Measurements from ENCODE around the gene CDH23. TPM values are rescaled to one million over a fixed set of nuclear protein-coding genes. Genes with fewer than 3 reads are reported as not detected.

Gene CDH23
- total RNA-seq, 1 experiment from 2014 or later, result 2.9 TPM

GRCh38 chr10:71834343-71834674 lies 437.6 kb downstream of the CDH23 start:
- ChIA-PET POLR2A (no interaction called here), CTCF (interaction anchor here (1.1 to 9.7 kb wide), 2 partner anchors 39 to 62 kb away, joined by 3 to 133 read pairs; no protein-coding TSS in a partner anchor)
- peaks cover 34% of the 10 kb centered on the region for H3K4me1 Mint-ChIP-seq
- TF ChIP-seq ZNF423 (CRISPR knock-in tag; IDR thresholded peaks at IDR 0.05) (no peak), NR1H2 (CRISPR knock-in tag; IDR thresholded peaks at IDR 0.05) (no peak), ELF4 (CRISPR knock-in tag; IDR thresholded peaks at IDR 0.05; ENCODE audit: low read depth) (no peak), ZNF512 (CRISPR knock-in tag; IDR thresholded peaks at IDR 0.05; ENCODE audit: borderline replicate concordance) (no peak), TP53 (CRISPR knock-in tag; IDR thresholded peaks at IDR 0.05) (no peak), ZNF396 (CRISPR knock-in tag; IDR thresholded peaks at IDR 0.05; ENCODE audit: borderline replicate concordance) (no peak), SP1 (CRISPR knock-in tag; conservative IDR thresholded peaks at IDR 0.05) (no peak), FOXP4 (CRISPR knock-in tag; IDR thresholded peaks at IDR 0.05) (no peak), ATF1 (CRISPR knock-in tag; IDR thresholded peaks at IDR 0.05) (no peak), ZMAT4 (CRISPR knock-in tag; IDR thresholded peaks at IDR 0.05) (no peak)
- TF ChIP-seq, protein P1, sequence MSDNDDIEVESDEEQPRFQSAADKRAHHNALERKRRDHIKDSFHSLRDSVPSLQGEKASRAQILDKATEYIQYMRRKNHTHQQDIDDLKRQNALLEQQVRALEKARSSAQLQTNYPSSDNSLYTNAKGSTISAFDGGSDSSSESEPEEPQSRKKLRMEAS (CRISPR knock-in tag; IDR thresholded peaks at IDR 0.05), result no peak
- peaks cover 34% of the 10 kb centered on the region for H3K36me3 Mint-ChIP-seq
- no peak overlapping the region for H3K4me3 Mint-ChIP-seq
- H3K27me3 Mint-ChIP-seq (ENCODE audit: low read depth), result no peaks in the 10 kb centered on the region
- no peak for DNase-seq (ENCODE audit: low spot score)
- ATAC-seq, result no peak
- no peaks in the 10 kb centered on the region for H3K9me3 Mint-ChIP-seq
- no peak overlapping the region for H3K27ac Mint-ChIP-seq

GRCh38 chr10:71835671-71836595 lies 439.2 kb downstream of the CDH23 start:
- H3K27ac Mint-ChIP-seq, result peak overlapping the region; percentile 96
- POLR2A ChIA-PET, result no interaction called here
- DNase-seq (ENCODE audit: low spot score) (no peak), ATAC-seq (no peak)
- H3K4me3 Mint-ChIP-seq, result no peak overlapping the region
- TF ChIP-seq CREB1 (CRISPR knock-in tag; IDR thresholded peaks at IDR 0.05), result no peak
- no peak for TF ChIP-seq ELF4 (CRISPR knock-in tag; IDR thresholded peaks at IDR 0.05; ENCODE audit: low read depth)
- TF ChIP-seq FOXP1 (CRISPR knock-in tag; IDR thresholded peaks at IDR 0.05; ENCODE audit: borderline replicate concordance), result no peak
- no peak for TF ChIP-seq ZBTB21 (CRISPR knock-in tag; IDR thresholded peaks at IDR 0.05; ENCODE audit: borderline replicate concordance)
- no peaks in the 10 kb centered on the region for H3K9me3 Mint-ChIP-seq
- peaks cover 20% of the 10 kb centered on the region for H3K36me3 Mint-ChIP-seq
- CTCF ChIA-PET, result interaction anchor here (0.6 to 9.7 kb wide), 12 partner anchors 9 to 1613 kb away, joined by 3 to 133 read pairs (median 4); partner anchors contain the start of gene PSAP
- peaks cover 48% of the 10 kb centered on the region for H3K4me1 Mint-ChIP-seq
- H3K27me3 Mint-ChIP-seq (ENCODE audit: low read depth), result no peaks in the 10 kb centered on the region

GRCh38 chr10:71836596-71836974 lies 439.9 kb downstream of the CDH23 start:
- ChIA-PET POLR2A (interaction anchor here (0.5 kb wide), 1 partner anchor 57 kb away, joined by 9 read pairs; no protein-coding TSS in a partner anchor), CTCF (interaction anchor here (0.6 to 9.7 kb wide), 20 partner anchors 11 to 379 kb away, joined by 3 to 133 read pairs (median 4); partner anchors contain the start of gene PSAP)
- peak overlapping the region; percentile 96 for H3K27ac Mint-ChIP-seq
- H3K4me1 Mint-ChIP-seq, result peaks cover 53% of the 10 kb centered on the region
- no peak overlapping the region for H3K4me3 Mint-ChIP-seq
- H3K9me3 Mint-ChIP-seq, result no peaks in the 10 kb centered on the region
- ATAC-seq, result no peak
- peaks cover 16% of the 10 kb centered on the region for H3K36me3 Mint-ChIP-seq
- DNase-seq (ENCODE audit: low spot score), result no peak
- H3K27me3 Mint-ChIP-seq (ENCODE audit: low read depth), result no peaks in the 10 kb centered on the region
- TF ChIP-seq ZNF425 (CRISPR knock-in tag; conservative IDR thresholded peaks at IDR 0.05) (no peak), STAT6 (CRISPR knock-in tag; conservative IDR thresholded peaks at IDR 0.05; ENCODE audit: low read depth) (no peak), ATF1 (CRISPR knock-in tag; IDR thresholded peaks at IDR 0.05) (no peak), MYBL2 (CRISPR knock-in tag; IDR thresholded peaks at IDR 0.05) (no peak), ZNF423 (CRISPR knock-in tag; IDR thresholded peaks at IDR 0.05) (no peak), HMGA2 (CRISPR knock-in tag; IDR thresholded peaks at IDR 0.05) (no peak), TEAD4 (CRISPR knock-in tag; IDR thresholded peaks at IDR 0.05) (no peak)
- TF ChIP-seq, protein P2, sequence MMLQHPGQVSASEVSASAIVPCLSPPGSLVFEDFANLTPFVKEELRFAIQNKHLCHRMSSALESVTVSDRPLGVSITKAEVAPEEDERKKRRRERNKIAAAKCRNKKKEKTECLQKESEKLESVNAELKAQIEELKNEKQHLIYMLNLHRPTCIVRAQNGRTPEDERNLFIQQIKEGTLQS (CRISPR knock-in tag; conservative IDR thresholded peaks at IDR 0.05), result no peak
- TF ChIP-seq, protein P1 (CRISPR knock-in tag; IDR thresholded peaks at IDR 0.05), result no peak

Measured in WTC11 (cell line).